GM19328 (cell line): Measurements from ENCODE around the gene NAP1L4.
A peak's percentile ranks its signal among the peaks of the same experiment; 100 is the strongest.

ENCODE experiments used
- ATAC-seq: cut with Tn5 transposase; IDR thresholded peaks from one replicate; pipeline ENCODE4 v1.9.1; 2021; ENCODE audit warnings: mild to moderate bottlenecking, moderate library complexity; ENCODE audit not compliant: unreplicated experiment

The NAP1L4 gene, protein sequence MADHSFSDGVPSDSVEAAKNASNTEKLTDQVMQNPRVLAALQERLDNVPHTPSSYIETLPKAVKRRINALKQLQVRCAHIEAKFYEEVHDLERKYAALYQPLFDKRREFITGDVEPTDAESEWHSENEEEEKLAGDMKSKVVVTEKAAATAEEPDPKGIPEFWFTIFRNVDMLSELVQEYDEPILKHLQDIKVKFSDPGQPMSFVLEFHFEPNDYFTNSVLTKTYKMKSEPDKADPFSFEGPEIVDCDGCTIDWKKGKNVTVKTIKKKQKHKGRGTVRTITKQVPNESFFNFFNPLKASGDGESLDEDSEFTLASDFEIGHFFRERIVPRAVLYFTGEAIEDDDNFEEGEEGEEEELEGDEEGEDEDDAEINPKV

DNA sequence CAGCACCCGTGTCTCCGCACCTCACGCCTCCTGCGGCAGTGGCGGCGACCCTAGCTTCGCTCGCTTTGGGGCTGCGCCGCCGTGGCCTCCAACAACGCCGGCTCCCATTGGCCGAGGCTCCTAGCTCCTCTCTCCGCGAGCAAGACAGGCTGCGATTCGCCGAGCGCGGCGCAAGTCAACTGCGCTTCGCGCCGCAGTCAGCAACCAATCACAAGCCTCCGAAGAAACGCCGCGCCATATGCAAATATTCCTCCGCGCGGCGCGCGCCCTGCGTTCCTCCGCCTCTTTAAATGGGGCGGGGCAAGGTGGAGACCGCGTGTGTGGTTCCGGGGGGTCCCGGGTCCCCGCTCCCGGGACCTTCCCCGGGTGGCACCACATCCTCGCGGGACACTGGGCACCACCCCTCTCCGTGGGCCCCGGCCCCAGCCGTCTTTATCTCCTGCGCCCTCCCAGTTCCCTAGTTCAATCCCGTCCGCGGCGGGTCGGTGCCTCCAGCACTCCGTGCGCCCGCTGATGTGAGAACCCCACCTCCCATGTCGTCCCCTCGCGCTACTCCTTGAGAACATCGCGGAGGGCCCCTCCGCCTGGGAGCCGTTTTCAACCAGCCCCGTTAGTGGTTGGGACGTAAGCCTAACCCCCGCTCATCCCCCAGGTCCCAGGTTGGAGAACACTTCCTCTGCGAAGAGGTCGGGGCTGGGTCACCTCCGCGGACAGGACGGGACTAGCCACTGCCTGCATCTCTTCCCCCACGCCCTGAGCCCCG, at the start of gene NAP1L4:
NAP1L4 (minus strand) TSS at position 96 of the 763 bp plus-strand sequence. CDS start 13,109 bp downstream, outside the sequence.
- peak; percentile 90 for ATAC-seq

DNA sequence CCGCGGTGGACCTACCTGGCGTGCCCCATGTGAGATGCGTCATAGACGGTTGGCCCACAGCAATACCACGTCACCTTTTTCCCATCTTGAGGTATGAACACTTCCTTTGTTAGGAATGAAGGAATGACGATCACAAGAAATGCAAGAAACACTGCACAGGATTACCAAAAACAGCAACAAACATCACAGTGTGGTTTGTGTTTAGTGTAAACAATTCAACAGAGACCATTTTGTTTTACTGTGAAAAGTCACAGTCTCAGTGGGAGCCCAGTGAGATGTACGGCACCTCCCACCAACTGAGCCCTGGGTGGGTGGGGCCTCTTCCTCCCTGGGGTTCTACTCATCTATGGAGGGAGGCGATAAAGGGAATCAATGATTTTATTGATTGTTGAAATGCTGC, 48.8 kb upstream of the NAP1L4 start:
- ATAC-seq = no peak

- ATAC-seq = no peak
Observed at GRCh38 chr11:3037945-3038271, 45.8 kb upstream of the NAP1L4 start.

GRCh38 chr11:3037040-3037944, 45.2 kb upstream of the NAP1L4 start:
- ATAC-seq = no peak

GRCh38 chr11:3036419-3036818, 44.3 kb upstream of the NAP1L4 start:
- ATAC-seq = no peak

GRCh38 chr11:3035333-3035732, 43.2 kb upstream of the NAP1L4 start:
- ATAC-seq = no peak

DNA sequence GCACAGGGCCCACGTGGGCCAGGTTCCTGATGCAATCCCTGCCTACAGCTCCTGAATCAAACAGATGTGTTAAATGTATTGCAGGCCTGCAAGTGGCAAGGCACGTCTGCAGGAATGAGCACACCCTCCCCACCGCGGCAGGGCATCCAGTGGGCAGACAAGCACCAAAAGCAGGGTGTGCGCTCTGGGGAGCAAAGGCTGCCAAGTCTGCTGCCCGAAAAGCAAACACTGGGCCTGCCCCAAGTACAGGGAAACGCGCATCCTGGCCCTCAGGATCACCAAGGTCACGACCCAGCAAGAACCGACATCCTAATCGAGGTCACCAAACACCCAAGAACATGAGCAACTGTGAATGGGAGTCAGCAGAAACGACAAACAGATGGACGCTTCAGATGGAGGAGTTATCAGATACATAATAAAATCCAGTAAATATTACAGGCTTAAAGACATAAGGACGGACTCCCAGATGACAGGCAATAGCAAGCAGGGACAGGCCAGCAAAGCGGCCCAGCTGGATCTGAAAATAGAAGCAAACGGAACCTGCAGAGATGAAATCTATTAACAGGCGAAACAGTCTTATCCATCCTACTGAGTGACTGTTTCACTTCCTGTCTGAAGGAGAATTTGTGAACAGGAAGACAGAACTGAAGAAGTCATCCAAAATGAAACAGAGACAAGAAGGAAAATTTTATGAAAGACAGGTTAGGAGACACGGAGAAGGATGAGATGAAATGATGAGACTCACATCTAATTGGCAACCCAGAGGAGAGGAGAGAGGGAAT, 38.4 kb upstream of the NAP1L4 start:
- no peak for ATAC-seq

DNA sequence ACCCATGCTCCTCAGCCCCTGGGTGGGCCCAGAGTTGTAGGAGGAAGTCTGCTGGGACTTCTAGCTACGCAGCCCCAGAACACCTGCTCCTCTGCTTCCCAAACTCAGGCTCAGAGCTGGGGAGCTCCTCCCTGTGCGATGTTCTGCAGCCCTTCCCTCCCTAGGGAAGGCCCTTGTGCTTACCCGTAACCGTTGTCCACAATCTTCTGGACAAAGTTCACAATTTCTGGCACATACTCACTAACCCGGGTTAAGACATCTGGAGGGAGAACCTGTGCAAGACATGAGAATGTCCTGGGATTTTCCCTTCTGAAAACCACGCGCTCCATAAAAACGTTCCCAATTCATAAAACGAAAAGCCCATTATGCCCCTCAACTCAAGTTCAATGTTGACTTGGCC, 36.7 kb upstream of the NAP1L4 start:
- no peak for ATAC-seq

- ATAC-seq = no peak
Observed at GRCh38 chr11:3026803-3027202, 34.7 kb upstream of the NAP1L4 start.

- no peak for ATAC-seq
Observed at GRCh38 chr11:3022982-3023381, 30.9 kb upstream of the NAP1L4 start.

DNA sequence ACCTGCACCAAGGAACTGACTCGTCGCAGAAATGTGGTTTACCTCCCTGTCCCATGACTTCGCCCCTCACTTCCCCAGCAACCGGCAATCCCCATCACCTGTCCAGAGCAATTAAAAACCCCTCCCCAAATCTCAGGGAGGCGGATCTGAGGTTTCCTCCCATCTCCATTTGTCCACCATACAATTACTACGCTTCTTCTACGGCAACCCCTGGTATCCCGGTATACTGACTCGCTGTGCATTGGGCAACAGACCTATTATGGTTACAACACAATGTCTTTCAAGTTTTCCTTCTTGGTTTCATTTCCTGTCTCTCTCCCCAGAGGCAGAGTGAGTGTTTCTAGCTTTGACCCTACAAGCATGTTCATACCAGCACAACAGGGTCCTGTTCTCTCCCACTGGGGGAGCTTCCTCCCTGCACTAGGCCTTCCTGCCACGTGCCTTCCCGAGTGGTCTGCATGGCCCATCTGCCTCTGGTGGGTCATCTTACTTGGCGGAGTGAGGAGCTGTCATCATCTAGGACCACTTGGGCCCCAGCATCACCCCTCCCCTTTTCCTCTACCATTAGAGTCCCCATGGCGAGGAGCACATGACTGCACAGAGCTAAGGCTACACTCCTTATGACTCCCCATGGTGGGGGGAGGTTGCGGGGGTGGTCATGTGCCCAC, 30.3 kb upstream of the NAP1L4 start:
- no peak for ATAC-seq

DNA sequence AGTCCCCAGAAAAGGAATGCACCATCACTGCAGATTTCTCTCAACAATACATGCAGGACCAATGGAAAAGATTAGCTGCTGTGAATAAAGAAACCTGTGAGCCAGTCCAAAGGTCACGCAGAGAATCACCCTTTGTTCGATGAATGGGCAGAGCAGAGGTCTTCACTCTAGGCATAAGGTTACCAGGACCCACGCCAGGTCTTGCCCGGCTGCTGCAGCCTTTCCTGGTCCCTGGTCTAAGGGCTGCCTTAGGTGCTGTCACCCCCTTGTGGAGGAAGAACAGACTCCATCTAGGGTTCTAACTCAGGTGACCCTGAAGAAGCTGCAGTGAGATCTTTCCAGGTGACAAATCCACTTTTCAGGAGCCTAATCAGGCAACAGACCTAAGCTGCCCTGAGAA, 29.0 kb upstream of the NAP1L4 start:
- no peak for ATAC-seq

GRCh38 chr11:3020011-3020410, 27.9 kb upstream of the NAP1L4 start:
- no peak for ATAC-seq

GRCh38 chr11:3018596-3018995, 26.5 kb upstream of the NAP1L4 start:
- ATAC-seq = no peak

DNA sequence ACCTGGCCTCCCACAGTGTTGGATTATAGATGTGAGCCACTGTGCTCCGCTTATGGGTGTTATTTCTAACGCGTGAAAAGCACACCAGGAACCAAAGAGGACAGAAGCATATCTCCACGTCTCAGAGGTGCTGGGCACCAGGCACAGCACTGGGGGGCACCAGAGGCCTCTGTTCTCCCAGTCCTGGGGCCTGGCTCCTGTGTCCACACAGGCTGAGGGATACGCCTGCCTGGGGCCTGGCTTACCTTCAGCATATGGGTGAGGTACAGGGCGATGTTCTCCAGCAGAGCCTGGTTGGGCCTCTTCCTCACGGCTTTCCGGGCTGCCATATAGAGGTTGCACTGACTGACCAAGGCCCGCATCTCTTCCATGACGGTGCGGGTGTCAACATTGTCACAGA, 24.7 kb upstream of the NAP1L4 start:
- no peak for ATAC-seq

GRCh38 chr11:3015796-3016195, 23.7 kb upstream of the NAP1L4 start:
- ATAC-seq = no peak

- no peak for ATAC-seq
Observed at GRCh38 chr11:3014943-3015342, 22.8 kb upstream of the NAP1L4 start.

- ATAC-seq = no peak
Observed at GRCh38 chr11:3014057-3014938, 22.2 kb upstream of the NAP1L4 start.
